ENCODE results near the gene ZNF275. TPM values are rescaled to one million over a fixed set of nuclear protein-coding genes. Genes with fewer than 3 reads are reported as not detected.

The ZNF275 gene
- total and polyA plus RNA-seq, 2 donors (not counting 3 experiments of a cell fraction or from before 2014, with no cell fraction given) = 10.3 to 11.0 TPM

DNA sequence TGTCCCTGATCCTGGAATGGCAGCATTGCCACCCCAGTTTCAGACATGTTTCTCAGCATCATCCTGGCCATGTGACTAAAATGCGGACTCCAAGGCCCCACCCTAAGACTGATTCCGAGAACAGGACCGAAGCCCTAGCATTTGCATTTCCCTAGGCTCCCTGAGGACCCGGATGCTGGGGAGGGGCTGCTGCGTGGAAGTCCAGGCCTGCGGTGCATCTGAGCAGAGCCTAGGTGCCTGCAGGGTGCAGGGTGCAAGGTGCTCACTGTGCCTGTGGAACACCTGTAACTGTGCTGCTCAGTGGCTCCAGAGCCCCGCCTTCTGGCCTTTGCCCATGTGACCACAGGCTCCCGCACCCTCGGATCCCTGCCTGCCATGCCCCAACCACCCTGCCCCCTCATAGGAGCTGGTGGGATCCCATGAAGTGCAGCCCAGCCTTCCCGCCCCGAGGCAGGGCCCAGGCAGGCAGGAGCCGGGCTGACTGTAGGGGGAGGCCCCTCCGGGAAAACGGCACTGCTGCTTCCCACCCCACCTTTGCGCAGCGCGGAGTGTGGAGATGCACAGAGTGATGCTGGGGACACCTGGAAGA is 27.3 kb upstream of the ZNF275 start:
- Histone ChIP-seq H3K79me2 (ENCODE audit: control insufficient read depth, insufficient read depth, low read length) (no peaks in the 10 kb centered on the region), H3K4me1 (ENCODE audit: control insufficient read depth, extremely low read depth, insufficient read depth, low read length) (no peaks in the 10 kb centered on the region), H3K4me2 (ENCODE audit: insufficient read depth, low read length) (no peak overlapping the region), H3K9me1 (replicated peaks; ENCODE audit: control insufficient read depth, extremely low read depth, insufficient read depth, low read length) (no peaks in the 10 kb centered on the region), H3K9me3 (replicated peaks; ENCODE audit: control insufficient read depth, insufficient read depth, low read length) (no peaks in the 10 kb centered on the region), H3K27me3 (ENCODE audit: control insufficient read depth in 2 of 2, insufficient read depth in 2 of 2, low read length in 2 of 2) (peaks cover 0 to 2% of the 10 kb centered on the region in 2 experiments), H3K36me3 (ENCODE audit: control insufficient read depth in 2 of 2, extremely low read depth in 1 of 2, insufficient read depth in 2 of 2, low read length in 2 of 2) (no peaks in the 10 kb centered on the region), H3K9ac (replicated peaks; ENCODE audit: extremely low read depth, insufficient read depth, low read length) (no peak overlapping the region), H2AFZ (ENCODE audit: low read depth, low read length) (no peak overlapping the region), H3K27ac (ENCODE audit: insufficient read depth, low read depth, low read length) (no peak overlapping the region), H4K20me1 (replicated peaks; ENCODE audit: control insufficient read depth, extremely low read depth, insufficient read depth, low read length) (no peaks in the 10 kb centered on the region), H3K4me3 (replicated peaks in 1 of 3; ENCODE audit: insufficient read depth in 1 of 3, low read depth in 1 of 3, low read length in 3 of 3) (no peak overlapping the region)
- ChIA-PET CTCF (no interaction called here), POLR2A (no interaction called here)
- DNase-seq (ENCODE audit: low read depth, low spot score) (no peak), FAIRE-seq (no peak)
- TF ChIP-seq, protein P1, sequence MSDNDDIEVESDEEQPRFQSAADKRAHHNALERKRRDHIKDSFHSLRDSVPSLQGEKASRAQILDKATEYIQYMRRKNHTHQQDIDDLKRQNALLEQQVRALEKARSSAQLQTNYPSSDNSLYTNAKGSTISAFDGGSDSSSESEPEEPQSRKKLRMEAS (IDR thresholded peaks at IDR 0.05; ENCODE audit: insufficient read depth, insufficient read length) = no peak
- TF ChIP-seq GATA2 (IDR thresholded peaks at IDR 0.05; ENCODE audit: insufficient read depth, insufficient read length, low read depth, low read length) = no peak
- TF ChIP-seq MYC (IDR thresholded peaks at IDR 0.05; ENCODE audit: low read depth, low read length) = no peak
- no peak for TF ChIP-seq POLR2A (IDR thresholded peaks at IDR 0.05; ENCODE audit: low read depth, low read length)
- TF ChIP-seq JUN (IDR thresholded peaks at IDR 0.05; ENCODE audit: borderline replicate concordance, insufficient read depth, insufficient read length, low read depth) = no peak
- TF ChIP-seq POLR2AphosphoS5 (IDR thresholded peaks at IDR 0.05; ENCODE audit: insufficient read depth, low read depth, low read length) = no peak
- TF ChIP-seq, protein P2, sequence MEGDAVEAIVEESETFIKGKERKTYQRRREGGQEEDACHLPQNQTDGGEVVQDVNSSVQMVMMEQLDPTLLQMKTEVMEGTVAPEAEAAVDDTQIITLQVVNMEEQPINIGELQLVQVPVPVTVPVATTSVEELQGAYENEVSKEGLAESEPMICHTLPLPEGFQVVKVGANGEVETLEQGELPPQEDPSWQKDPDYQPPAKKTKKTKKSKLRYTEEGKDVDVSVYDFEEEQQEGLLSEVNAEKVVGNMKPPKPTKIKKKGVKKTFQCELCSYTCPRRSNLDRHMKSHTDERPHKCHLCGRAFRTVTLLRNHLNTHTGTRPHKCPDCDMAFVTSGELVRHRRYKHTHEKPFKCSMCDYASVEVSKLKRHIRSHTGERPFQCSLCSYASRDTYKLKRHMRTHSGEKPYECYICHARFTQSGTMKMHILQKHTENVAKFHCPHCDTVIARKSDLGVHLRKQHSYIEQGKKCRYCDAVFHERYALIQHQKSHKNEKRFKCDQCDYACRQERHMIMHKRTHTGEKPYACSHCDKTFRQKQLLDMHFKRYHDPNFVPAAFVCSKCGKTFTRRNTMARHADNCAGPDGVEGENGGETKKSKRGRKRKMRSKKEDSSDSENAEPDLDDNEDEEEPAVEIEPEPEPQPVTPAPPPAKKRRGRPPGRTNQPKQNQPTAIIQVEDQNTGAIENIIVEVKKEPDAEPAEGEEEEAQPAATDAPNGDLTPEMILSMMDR (IDR thresholded peaks at IDR 0.05; ENCODE audit: extremely low read depth in 1 of 2, insufficient read depth in 1 of 2, low read depth in 1 of 2, low read length in 2 of 2) = no peak
- no peak for TF ChIP-seq FOS (IDR thresholded peaks at IDR 0.05; ENCODE audit: borderline replicate concordance, insufficient read depth, low read length)
- TF ChIP-seq EZH2 (IDR thresholded peaks at IDR 0.05; ENCODE audit: borderline replicate concordance, low read depth, low read length, severe bottlenecking) = no peak
- dilution Hi-C loops (cut with MboI; ENCODE audit: extremely low pct_ligation_motif_present, low sequenced_read_pairs) (no loop called here), intact Hi-C loops (cut with micrococcal nuclease) (no loop called here)
- no TSS peak for BruUV-seq (replicated peaks)
